AG08396 (cell line): ENCODE data around the gene FAM135A.
A peak's percentile ranks its signal among the peaks of the same experiment; 100 is the strongest.

ENCODE experiments used
- DNase-seq: peaks from one replicate; pipeline ENCODE4 v3.0.0; 2012; ENCODE audit warnings: low spot score, mixed read lengths

Gene FAM135A

GRCh38 chr6:70413114-70413991 is at the start of gene FAM135A:
Gene FAM135A (plus strand): TSS chr6:70413508. CDS start chr6:70428343, 14,835 bp downstream.
- DNase-seq, result peak; percentile 96

DNA sequence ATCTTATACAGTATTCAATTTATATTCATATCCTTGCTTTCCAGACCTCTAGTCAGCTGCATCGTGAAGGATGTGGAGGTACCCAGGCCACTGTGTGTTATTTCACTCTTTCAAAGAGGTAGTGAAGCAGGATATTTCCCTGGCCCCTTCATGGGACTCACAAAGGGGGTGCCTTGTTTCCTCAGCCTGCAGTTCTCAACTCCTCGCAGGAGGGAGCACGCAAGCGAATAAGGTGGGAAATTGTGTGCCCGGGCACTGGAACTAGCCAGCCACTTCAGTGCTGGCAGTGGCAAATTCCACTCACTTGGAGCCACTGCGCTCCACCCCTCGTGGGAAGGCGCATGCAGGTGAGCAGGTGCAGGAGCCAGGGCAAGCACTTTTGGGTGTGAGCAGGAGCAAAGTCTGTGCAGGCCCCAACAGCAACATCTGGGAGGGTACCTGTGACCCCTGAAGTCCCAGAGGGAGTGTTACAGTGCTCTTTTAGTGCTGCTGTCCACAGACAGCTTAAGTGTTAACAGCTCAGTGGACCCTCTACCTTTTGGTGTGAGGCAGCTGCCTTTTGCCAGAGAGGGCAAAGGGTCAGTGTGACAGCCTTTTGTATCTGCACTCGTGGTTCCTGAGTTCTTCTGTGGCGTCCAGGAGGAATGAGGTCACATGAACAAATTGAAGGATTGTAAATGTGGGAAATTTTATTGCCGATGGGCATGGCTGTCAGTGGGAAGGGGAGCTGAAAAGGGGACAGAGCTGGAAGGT is 49.4 kb upstream of the FAM135A start:
- no peak for DNase-seq

- peak; percentile 76 for DNase-seq
Observed at GRCh38 chr6:70369332-70369950, 43.9 kb upstream of the FAM135A start.

DNA sequence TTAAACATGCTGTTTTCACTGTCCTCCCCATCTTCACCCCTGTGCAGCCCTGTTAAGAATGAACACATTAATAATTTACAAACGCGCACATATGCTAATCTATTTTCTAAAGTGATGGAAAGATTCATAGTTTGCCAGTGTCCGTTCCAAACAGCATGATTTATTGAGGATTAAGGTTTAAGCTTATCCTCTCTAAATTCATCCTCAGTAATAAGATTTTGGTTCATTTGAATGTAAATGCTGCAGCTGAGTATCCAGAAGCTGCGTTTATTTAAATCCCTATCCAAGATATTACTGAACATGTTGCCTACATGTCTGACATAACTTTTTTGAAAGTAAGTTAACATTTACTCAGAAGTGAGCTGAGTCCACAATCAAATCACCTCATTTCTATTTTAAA is 42.8 kb upstream of the FAM135A start:
- DNase-seq, result no peak

DNA sequence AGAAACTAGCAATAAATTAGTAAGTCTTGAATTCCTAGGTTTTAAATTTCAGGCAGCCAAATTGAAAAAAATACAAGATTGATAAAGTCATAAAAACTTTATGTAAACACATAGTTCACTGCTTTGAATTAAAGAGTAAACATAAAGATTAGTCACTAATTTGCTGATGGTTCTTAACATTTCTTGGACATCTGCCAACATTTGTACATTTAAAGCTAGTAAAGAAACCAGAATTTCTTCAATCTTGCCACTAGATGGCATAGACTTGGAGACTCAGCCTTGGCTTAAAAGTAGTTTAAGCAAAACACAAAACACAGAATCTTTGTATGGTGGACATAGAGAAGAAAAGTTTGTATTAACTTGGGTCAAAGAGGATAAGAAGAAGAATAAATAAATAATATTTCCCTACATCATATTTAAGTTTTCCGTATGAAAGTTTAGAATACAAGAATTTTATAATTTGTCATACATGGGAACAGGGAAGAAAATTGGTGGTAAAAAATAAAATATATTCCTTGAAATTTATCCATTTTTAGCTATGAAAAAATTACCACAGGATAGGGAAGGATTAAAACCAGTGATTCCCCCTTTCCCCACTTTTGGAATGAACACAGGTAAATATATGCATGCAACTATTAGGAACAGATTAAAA is 41.7 kb upstream of the FAM135A start:
- DNase-seq, result peak; percentile 45

- DNase-seq, result no peak
Observed at GRCh38 chr6:70375166-70375565, 38.1 kb upstream of the FAM135A start.

GRCh38 chr6:70375882-70376281 is 37.4 kb upstream of the FAM135A start:
- no peak for DNase-seq

DNA sequence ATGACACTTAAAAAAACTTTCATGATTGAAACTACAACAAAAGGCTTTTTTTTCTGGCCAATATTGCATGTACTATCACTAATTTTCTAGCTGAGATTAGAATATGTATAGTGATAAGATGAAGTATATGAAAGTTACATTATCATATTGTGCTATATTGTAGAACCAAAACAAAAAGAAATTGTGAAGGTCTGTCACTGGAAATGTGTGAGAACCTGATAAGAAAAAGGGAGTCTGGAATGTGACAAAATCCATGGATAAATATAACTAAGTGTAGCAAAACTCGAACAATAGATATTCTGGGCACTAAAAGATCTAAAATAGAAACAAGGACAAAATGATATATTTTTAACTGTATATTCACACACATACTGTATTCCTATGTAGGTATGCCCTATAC is 36.7 kb upstream of the FAM135A start:
- no peak for DNase-seq

DNA sequence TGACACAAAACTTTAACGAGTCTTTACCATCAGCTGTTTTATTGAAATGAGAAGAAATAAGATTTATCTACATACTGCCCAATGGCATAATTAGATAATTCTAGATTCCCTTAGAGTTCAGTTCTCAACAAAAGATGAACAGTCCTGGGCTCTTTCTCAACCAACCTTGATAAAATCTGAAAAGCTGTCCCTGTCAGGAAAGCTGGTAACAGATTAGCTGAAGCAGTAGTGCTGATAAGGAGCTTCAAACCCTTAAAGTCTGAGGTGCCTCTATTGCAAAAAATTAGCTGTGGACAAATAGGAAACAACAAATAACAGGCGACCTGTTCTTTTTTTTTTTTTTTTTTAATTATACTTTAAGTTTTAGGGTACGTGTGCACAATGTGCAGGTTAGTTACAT is 35.9 kb upstream of the FAM135A start:
- DNase-seq, result no peak

GRCh38 chr6:70379473-70380013 is 33.8 kb upstream of the FAM135A start:
- no peak for DNase-seq

- no peak for DNase-seq
Observed at GRCh38 chr6:70380252-70380651, 33.1 kb upstream of the FAM135A start.

DNA sequence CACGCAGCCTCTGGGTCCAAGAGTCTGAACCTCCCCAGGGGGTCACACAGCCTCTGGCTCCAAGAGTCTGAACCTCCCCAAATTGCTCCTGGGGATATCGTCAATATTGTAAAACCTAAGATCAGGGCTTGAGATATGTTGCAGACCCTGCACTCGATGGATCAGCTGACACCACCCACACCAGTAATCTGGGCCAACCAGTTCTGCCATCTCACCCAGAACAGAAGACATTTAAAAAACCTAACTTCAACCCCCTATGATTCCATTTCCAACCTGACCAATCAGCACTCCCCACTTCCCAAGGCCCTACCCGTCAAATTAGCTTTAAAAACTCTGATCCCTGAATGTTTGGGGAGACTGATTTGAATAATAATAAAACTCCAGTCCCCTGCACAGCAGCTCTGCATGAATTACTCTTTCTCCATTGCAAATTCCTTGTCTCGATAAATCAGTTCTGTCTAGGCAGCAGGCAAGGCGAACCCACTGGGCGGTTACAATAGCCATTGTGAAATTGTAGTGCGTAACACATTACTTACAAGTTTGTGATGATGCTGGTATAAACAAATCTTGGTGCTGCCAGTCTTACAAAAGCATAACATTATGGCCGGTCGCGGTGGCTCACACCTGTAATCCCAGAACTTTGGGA is 32.4 kb upstream of the FAM135A start:
- no peak for DNase-seq

DNA sequence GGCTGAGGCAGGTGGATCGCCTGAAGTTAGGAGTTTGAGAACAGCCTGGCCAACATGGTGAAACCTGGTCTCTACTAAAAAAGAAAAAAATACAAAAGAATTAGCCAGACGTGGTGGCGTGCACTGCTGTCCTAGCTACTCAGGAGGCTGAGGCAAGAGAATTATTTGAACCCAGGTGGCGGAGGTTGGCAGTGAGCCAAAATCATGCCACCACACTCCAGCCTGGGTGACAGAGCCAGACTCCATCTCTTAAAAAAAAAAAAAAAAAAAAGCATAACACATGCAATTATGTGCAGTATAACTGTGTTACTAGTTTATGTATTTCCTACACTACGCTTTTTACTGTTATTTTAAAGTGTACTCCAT is 31.9 kb upstream of the FAM135A start:
- DNase-seq, result no peak

DNA sequence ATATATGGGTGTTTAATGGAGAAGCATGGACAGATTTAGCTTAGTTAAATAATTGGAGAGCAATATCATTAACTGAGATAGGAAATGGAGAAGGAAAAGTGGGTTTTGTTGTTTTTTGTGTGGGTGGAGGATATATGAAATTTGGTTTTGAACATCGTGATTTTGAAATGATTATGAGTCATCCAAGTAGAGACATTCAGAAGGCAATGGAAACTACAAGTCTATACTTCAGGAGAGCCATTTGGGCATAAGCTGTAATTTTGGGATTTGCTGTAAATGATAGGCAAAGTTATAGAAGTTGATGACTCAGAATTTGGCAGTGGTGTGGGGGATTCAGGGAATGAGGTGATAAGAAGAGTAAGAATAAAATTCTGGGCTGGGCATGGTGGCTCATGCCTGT is 27.4 kb upstream of the FAM135A start:
- DNase-seq, result no peak

- no peak for DNase-seq
Observed at GRCh38 chr6:70388814-70389213, 24.5 kb upstream of the FAM135A start.

DNA sequence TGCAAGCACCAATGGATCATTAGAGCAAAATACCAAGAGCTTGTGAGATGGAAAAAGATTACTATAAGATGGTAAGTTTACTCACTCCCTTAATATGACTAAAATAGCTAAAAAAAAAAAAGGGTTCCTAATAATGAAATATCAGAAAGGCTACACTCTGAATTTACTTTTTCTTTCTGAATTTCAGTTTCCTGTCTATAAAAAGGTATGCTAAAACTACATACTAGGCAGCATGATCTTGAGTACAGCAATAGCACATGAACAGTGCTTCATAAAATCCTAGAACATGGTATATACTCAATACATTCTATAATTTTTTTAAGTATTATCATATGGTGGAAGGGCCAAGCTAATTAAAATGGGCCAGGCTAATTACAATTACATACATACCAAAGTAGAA is 24.0 kb upstream of the FAM135A start:
- DNase-seq, result no peak

DNA sequence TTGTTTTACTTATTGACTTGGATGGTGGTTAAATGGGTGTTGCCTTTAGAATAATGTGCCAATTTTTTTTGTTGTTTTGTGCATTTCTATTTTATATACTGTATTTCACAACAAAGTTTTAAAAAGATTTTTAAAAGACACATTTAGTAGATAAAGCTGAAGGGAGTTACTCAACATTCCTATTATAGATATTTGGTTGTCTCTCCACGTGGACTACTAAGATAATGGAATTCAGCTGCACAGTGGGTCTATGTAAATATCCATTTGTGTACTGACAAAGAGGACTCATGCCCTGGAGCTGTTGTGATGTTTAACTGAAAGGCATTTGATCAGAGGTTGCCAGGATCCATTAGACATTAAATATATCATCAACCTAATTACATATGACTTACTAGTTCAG is 23.2 kb upstream of the FAM135A start:
- DNase-seq, result no peak

- DNase-seq, result no peak
Observed at GRCh38 chr6:70391492-70391891, 21.8 kb upstream of the FAM135A start.

- DNase-seq, result no peak
Observed at GRCh38 chr6:70394518-70395300, 18.6 kb upstream of the FAM135A start.

GRCh38 chr6:70395301-70395672 is 18.0 kb upstream of the FAM135A start:
- no peak for DNase-seq

- DNase-seq, result no peak
Observed at GRCh38 chr6:70396163-70396562, 17.1 kb upstream of the FAM135A start.
